HL-60 (cell line): ENCODE results near the gene KMT5B.

ENCODE experiments used
- DNase-seq, 2 experiments: peaks; one replicate each; pipeline ENCODE4 v3.0.0-alpha.2; 2010 to 2020; ENCODE audit warnings: low read depth in 1 of 2, low spot score in 1 of 2
- H3K27ac ChIP-seq: fragments of 250-450 bp; sonication (Bioruptor Pico); replicated peaks from 2 replicates; pipeline ENCODE4 v1.5.1; 2020; ENCODE audit warnings: mild to moderate bottlenecking, moderate library complexity
- H3K27me3 ChIP-seq: fragments of 250-450 bp; sonication (Bioruptor Pico); 2 replicates; pipeline ENCODE4 v1.5.1; 2021; ENCODE audit warnings: mild to moderate bottlenecking, moderate library complexity; ENCODE audit not compliant: insufficient read depth, poor library complexity, severe bottlenecking
- H3K4me3 ChIP-seq: replicated peaks from 2 replicates; pipeline ENCODE4 v1.5.1; 2011; ENCODE audit warnings: mild to moderate bottlenecking, control low read depth, low read length; ENCODE audit not compliant: insufficient read depth
- GABPA ChIP-seq: IDR thresholded peaks from 2 replicates; pipeline ENCODE4 v1.6.1; 2012; ENCODE audit warnings: low read depth
- POLR2AphosphoS5 ChIP-seq: IDR thresholded peaks from 2 replicates; pipeline ENCODE4 v1.6.1; 2012; ENCODE audit warnings: low read depth
- SPI1 ChIP-seq: IDR thresholded peaks from 2 replicates; pipeline ENCODE4 v1.6.1; 2012; ENCODE audit warnings: low read depth, mild to moderate bottlenecking, borderline replicate concordance
- TF ChIP-seq, protein P1 (sequence below): IDR thresholded peaks from one replicate; pipeline ENCODE4 v1.5.1; 2011; ENCODE audit warnings: low read length, control low read depth, inconsistent platforms; ENCODE audit not compliant: insufficient read depth
- TF ChIP-seq, protein P2 (sequence below): IDR thresholded peaks from 2 replicates; pipeline ENCODE4 v1.6.1; 2012; ENCODE audit warnings: low read depth; ENCODE audit not compliant: insufficient replicate concordance

KMT5B gene

DNA sequence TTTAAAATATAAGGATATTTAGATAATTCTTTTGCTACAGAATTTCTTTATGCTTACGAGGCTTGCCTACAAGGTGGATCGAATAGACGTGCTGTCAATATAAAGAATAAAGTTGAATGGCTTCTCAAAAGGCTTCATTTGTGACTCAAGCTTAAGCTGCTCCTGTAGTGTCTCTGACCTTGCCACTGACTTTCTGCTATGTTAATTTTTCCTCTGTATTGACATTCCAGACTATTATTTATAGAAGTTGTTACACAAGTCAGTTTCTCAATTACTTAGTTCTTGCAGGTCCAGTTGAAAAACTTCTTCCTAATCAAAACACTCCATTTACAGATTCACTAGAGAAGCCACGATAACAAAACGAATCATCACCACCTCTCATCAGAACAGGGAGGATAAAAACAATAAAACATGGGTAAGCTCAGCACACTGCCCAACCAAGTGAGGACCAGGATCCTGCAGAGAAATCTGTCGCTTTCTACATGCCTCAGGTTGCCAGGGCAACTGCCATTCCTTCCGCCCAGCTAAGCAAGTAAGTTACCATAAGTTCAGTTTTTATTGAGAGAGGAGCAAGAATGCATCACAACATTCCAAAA, 52.9 kb downstream of the KMT5B start:
- H3K27ac ChIP-seq = no peak overlapping the region
- no peak overlapping the region for H3K4me3 ChIP-seq
- H3K27me3 ChIP-seq = no peaks in the 10 kb centered on the region
- no peak for DNase-seq
- TF ChIP-seq, protein P1, sequence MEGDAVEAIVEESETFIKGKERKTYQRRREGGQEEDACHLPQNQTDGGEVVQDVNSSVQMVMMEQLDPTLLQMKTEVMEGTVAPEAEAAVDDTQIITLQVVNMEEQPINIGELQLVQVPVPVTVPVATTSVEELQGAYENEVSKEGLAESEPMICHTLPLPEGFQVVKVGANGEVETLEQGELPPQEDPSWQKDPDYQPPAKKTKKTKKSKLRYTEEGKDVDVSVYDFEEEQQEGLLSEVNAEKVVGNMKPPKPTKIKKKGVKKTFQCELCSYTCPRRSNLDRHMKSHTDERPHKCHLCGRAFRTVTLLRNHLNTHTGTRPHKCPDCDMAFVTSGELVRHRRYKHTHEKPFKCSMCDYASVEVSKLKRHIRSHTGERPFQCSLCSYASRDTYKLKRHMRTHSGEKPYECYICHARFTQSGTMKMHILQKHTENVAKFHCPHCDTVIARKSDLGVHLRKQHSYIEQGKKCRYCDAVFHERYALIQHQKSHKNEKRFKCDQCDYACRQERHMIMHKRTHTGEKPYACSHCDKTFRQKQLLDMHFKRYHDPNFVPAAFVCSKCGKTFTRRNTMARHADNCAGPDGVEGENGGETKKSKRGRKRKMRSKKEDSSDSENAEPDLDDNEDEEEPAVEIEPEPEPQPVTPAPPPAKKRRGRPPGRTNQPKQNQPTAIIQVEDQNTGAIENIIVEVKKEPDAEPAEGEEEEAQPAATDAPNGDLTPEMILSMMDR = no peak

DNA sequence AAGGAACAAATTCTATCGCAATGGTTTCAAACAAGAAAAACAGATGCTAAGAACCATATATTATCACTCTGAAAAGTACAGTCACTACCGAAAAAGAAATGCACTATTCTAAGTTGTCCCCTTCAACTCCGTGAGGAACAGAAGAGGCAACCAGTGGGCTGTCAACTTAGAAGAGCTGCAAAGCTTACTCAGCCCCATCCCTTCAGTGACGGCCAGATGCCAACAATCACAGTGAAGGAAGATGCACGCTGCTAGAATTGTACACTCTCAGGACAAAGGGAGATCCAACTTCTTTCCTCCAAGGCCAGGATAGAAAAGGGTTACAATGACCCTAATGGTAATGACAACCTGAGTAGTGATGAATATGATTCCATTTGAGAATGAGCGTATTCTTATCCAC, 53.4 kb downstream of the KMT5B start:
- Histone ChIP-seq H3K27ac (no peak overlapping the region), H3K27me3 (no peaks in the 10 kb centered on the region), H3K4me3 (no peak overlapping the region)
- DNase-seq = no peak
- TF ChIP-seq POLR2AphosphoS5 = no peak
- TF ChIP-seq, protein P2, sequence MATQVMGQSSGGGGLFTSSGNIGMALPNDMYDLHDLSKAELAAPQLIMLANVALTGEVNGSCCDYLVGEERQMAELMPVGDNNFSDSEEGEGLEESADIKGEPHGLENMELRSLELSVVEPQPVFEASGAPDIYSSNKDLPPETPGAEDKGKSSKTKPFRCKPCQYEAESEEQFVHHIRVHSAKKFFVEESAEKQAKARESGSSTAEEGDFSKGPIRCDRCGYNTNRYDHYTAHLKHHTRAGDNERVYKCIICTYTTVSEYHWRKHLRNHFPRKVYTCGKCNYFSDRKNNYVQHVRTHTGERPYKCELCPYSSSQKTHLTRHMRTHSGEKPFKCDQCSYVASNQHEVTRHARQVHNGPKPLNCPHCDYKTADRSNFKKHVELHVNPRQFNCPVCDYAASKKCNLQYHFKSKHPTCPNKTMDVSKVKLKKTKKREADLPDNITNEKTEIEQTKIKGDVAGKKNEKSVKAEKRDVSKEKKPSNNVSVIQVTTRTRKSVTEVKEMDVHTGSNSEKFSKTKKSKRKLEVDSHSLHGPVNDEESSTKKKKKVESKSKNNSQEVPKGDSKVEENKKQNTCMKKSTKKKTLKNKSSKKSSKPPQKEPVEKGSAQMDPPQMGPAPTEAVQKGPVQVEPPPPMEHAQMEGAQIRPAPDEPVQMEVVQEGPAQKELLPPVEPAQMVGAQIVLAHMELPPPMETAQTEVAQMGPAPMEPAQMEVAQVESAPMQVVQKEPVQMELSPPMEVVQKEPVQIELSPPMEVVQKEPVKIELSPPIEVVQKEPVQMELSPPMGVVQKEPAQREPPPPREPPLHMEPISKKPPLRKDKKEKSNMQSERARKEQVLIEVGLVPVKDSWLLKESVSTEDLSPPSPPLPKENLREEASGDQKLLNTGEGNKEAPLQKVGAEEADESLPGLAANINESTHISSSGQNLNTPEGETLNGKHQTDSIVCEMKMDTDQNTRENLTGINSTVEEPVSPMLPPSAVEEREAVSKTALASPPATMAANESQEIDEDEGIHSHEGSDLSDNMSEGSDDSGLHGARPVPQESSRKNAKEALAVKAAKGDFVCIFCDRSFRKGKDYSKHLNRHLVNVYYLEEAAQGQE = no peak
- TF ChIP-seq GABPA = no peak
- TF ChIP-seq, protein P1 = no peak
- no peak for TF ChIP-seq SPI1

DNA sequence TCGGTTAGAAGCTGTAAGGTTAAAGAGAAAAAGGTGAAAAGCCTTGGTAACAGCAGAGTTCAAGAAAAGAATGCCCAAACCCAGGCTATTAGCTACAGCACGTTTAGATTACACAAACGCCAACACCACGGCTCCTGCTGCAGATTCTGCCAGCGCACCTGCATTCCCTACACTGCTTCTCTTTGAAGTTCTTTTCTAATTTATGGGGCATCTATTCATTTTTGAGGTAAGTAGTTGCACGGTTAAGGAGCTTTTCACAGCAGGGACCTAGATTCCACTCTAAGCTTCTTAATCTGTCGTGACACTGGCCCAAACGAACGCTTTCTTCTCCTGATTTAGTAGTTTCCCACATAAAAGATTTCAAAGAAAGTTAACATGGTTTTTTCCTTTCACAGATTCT, 53.9 kb downstream of the KMT5B start:
- TF ChIP-seq, protein P1 = no peak
- no peak for TF ChIP-seq SPI1
- TF ChIP-seq, protein P2 = no peak
- no peak for TF ChIP-seq POLR2AphosphoS5
- no peak for TF ChIP-seq GABPA
- Histone ChIP-seq H3K27me3 (no peaks in the 10 kb centered on the region), H3K4me3 (no peak overlapping the region), H3K27ac (no peak overlapping the region)
- no peak for DNase-seq

DNA sequence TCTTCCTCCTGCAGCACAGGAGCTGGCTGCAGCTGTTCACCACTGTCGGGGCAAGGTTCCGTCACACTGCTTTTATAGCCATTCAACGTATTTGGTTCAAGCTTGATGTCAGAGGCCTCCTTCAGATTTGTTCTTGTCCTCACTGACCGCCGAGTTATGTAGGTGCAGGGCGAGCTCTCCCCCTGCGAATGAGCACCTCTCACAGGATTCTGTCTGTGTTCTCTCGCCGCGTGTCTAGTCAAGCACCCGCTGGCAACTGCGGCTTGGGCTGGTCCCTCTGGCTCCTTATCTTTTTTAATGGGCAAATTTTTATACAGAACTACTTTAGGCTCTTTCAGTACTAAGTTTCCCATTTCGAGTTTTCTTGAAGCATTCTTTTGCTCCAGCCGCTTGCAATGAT, 54.5 kb downstream of the KMT5B start:
- no peak overlapping the region for H3K4me3 ChIP-seq
- DNase-seq = no peak
- no peak for TF ChIP-seq GABPA
- TF ChIP-seq, protein P2 = no peak
- TF ChIP-seq SPI1 = no peak
- H3K27me3 ChIP-seq = no peaks in the 10 kb centered on the region
- no peak overlapping the region for H3K27ac ChIP-seq
